Caki2 (cell line): ENCODE results near the gene NUP58. TPM values are rescaled to one million over a fixed set of nuclear protein-coding genes. Genes with fewer than 3 reads are reported as not detected.

ENCODE experiments used
- DNase-seq: peaks from one replicate; pipeline ENCODE4 v3.0.0-alpha.2; 2015; ENCODE audit warnings: low read depth
- in situ Hi-C: cut with HindIII; loops from 2 replicates; pipeline ENCODE4 v1.10.0; 2016; ENCODE audit warnings: low sequenced_read_pairs, low pct_unique_long_range_greater_than_20kb, mixed read lengths
- total RNA-seq: library from RNA; depleted of rRNA; stranded (reverse); fragments of >200 nt; shearing (Covaris generic); gene quantifications from 2 replicates; pipeline ENCODE4 v1.2.3, GENCODE V29; 2014; ENCODE audit warnings: low replicate concordance; rRNA removed

Gene NUP58
- total RNA-seq, 1 experiment from 2014 or later, result 73.1 TPM

GRCh38 chr13:25365720-25366235, 64.4 kb downstream of the NUP58 start:
- no peak for DNase-seq
- in situ Hi-C loops, result no loop called here

GRCh38 chr13:25371158-25371874, 69.9 kb downstream of the NUP58 start:
- in situ Hi-C loops, result no loop called here
- no peak for DNase-seq

GRCh38 chr13:25371875-25372283, 70.5 kb downstream of the NUP58 start, which contains the start of gene ATP8A2:
ATP8A2 (plus strand) TSS chr13:25371974; CDS start chr13:25372213, 239 bp downstream.
- in situ Hi-C loops, result no loop called here

GRCh38 chr13:25372284-25373081, 71.1 kb downstream of the NUP58 start:
- in situ Hi-C loops, result no loop called here
- no peak for DNase-seq

More at GRCh38 chr13:25371875-25372283, 70.5 kb downstream of the NUP58 start, which contains the start of gene ATP8A2:
- no peak for DNase-seq

- peak; percentile 15 for DNase-seq
- in situ Hi-C loops, result no loop called here
Measured at GRCh38 chr13:25375727-25376358, 74.4 kb downstream of the NUP58 start.

GRCh38 chr13:25377244-25377962, 76.0 kb downstream of the NUP58 start:
- in situ Hi-C loops, result no loop called here
- DNase-seq, result peak; percentile 3

GRCh38 chr13:25378528-25378927, 77.1 kb downstream of the NUP58 start:
- in situ Hi-C loops, result no loop called here
- no peak for DNase-seq

GRCh38 chr13:25379011-25379410, 77.6 kb downstream of the NUP58 start:
- no peak for DNase-seq
- in situ Hi-C loops, result no loop called here

GRCh38 chr13:25380082-25380481, 78.7 kb downstream of the NUP58 start:
- in situ Hi-C loops, result no loop called here
- peak; percentile 10 for DNase-seq

GRCh38 chr13:25380741-25381324, 79.4 kb downstream of the NUP58 start:
- in situ Hi-C loops, result no loop called here

GRCh38 chr13:25384758-25385410, 83.5 kb downstream of the NUP58 start:
- in situ Hi-C loops, result no loop called here
- DNase-seq, result no peak

More at GRCh38 chr13:25380741-25381324, 79.4 kb downstream of the NUP58 start:
- DNase-seq, result no peak

GRCh38 chr13:25391932-25392331, 90.5 kb downstream of the NUP58 start:
- no peak for DNase-seq
- in situ Hi-C loops, result no loop called here

Other genes with a start within 250 kb of the NUP58 start
- gene PABPC3, start 205.5 kb upstream of the NUP58 start, total RNA-seq, result not detected in 2 replicates
- gene AMER2, start 129.3 kb upstream of the NUP58 start, total RNA-seq, result not detected in 2 replicates
- gene MTMR6, start 14.1 kb upstream of the NUP58 start, total RNA-seq, result 8.3 and 15.5 TPM in 2 replicates
- 0.17 TPM in 1 of 2 replicates, not detected in the other for gene ATP8A2, start 70.3 kb downstream of the NUP58 start, total RNA-seq